K562 (cell line): ENCODE data around the gene MYOG. TPM values are rescaled to one million over a fixed set of nuclear protein-coding genes. Genes with fewer than 3 reads are reported as not detected.

ENCODE experiments used
- ATAC-seq: fragments of 200-7000 bp; cut with Tn5 transposase; 3 replicates; pipeline ENCODE4 v1.9.1; 2020; ENCODE audit warnings: moderate library complexity
- BruUV-seq: library from RNA; stranded (reverse); fragments of 400-500 nt; replicated peaks from 2 replicates; lab custom pipeline; 2021; lab: Mats Ljungman, UMichigan
- CTCF ChIA-PET: fragments of 300-600 bp; formaldehyde crosslinking; extraction: SDS; loops from one replicate; lab custom pipeline; 2021; ENCODE audit warnings: low intra/inter-chr PET ratio; lab: Yijun Ruan, JAX
- POLR2A ChIA-PET: fragments of 300-600, 350-650 bp; sonication (Branson Sonifier 250); formaldehyde crosslinking; extraction: SDS; loops from one replicate; lab custom pipeline; 2021; ENCODE audit warnings: antibody characterized with exemption, inconsistent platforms; lab: Yijun Ruan, JAX
- DNase-seq, 4 experiments: peaks; one replicate each; pipeline versions ENCODE4 v3.0.0 to v3.0.0-alpha.2; 2011 to 2018; ENCODE audit warnings: low spot score in 3 of 4, mixed read lengths in 3 of 4; ENCODE audit errors: extremely low read depth in 1 of 4
- FAIRE-seq: peaks from 2 replicates; lab custom pipeline; 2011; peaks lifted over from hg19 to GRCh38; lab: Jason Lieb, UNC
- H2AFZ ChIP-seq: 2 replicates; pipeline ENCODE4 v1.6.0; 2011; ENCODE audit warnings: low read depth, low read length, control low read depth, inconsistent platforms
- H3K27ac ChIP-seq: fragments of 200-600 bp; 3 replicates; pipeline ENCODE4 v1.8.0; 2011; ENCODE audit warnings: low read depth, mild to moderate bottlenecking, control low read depth, inconsistent platforms, low read length, moderate library complexity, mixed read lengths; ENCODE audit errors: extremely low read depth
- H3K27me3 ChIP-seq, 2 experiments: fragments of 300-600 bp in 1 of 2; 2 replicates in 1 of 2; 3 replicates in 1 of 2; pipeline versions ENCODE4 v1.6.0 to v1.8.0; 2011; ENCODE audit warnings: inconsistent platforms in 2 of 2, low read length in 2 of 2, mild to moderate bottlenecking in 1 of 2, mixed read lengths in 1 of 2, moderate library complexity in 1 of 2; ENCODE audit not compliant: control insufficient read depth in 2 of 2, insufficient read depth in 2 of 2
- H3K36me3 ChIP-seq: fragments of 300-600 bp; 3 replicates; pipeline ENCODE4 v1.8.0; 2011; ENCODE audit warnings: mild to moderate bottlenecking, low read length, inconsistent platforms; ENCODE audit not compliant: control insufficient read depth, insufficient read depth
- H3K4me1 ChIP-seq, 2 experiments: fragments of 200-600 bp in 1 of 2; replicated peaks in 1 of 2; 2 replicates in 1 of 2; 3 replicates in 1 of 2; pipeline versions ENCODE4 v1.5.1 to v1.8.0; 2011; ENCODE audit warnings: inconsistent platforms in 2 of 2, low read length in 2 of 2, mild to moderate bottlenecking in 1 of 2, mixed read lengths in 1 of 2, moderate library complexity in 1 of 2; ENCODE audit not compliant: control insufficient read depth in 2 of 2, insufficient read depth in 2 of 2
- H3K4me2 ChIP-seq: 2 replicates; pipeline ENCODE4 v1.6.1; 2011; ENCODE audit warnings: low read length, control low read depth, inconsistent platforms, mixed read lengths; ENCODE audit not compliant: insufficient read depth
- H3K4me3 ChIP-seq: fragments of 200-600 bp; sonication (generic), shearing (Covaris generic); 2 replicates; pipeline ENCODE4 v1.5.1; 2016; ENCODE audit warnings: control low read depth, inconsistent platforms
- H3K79me2 ChIP-seq: fragments of 200-600 bp; 3 replicates; pipeline ENCODE4 v1.8.0; 2011; ENCODE audit warnings: low read length, inconsistent platforms; ENCODE audit not compliant: control insufficient read depth, insufficient read depth
- H3K9ac ChIP-seq, 2 experiments: 2 replicates each; pipeline versions ENCODE4 v1.6.0 to v1.6.1; 2011; ENCODE audit warnings: low read depth in 2 of 2, low read length in 2 of 2, control low read depth in 1 of 2, inconsistent platforms in 1 of 2, mild to moderate bottlenecking in 1 of 2, mixed read lengths in 1 of 2; ENCODE audit not compliant: insufficient read depth in 1 of 2
- H3K9me1 ChIP-seq: one replicate; pipeline ENCODE4 v1.6.0; 2011; ENCODE audit warnings: inconsistent platforms, mild to moderate bottlenecking, low read length, moderate library complexity; ENCODE audit not compliant: control insufficient read depth, insufficient read depth
- H3K9me3 ChIP-seq: replicated peaks from 2 replicates; pipeline ENCODE4 v1.5.1; 2011; ENCODE audit warnings: low read depth, low read length, inconsistent platforms; ENCODE audit not compliant: control insufficient read depth, insufficient read depth
- H4K20me1 ChIP-seq: replicated peaks from 2 replicates; pipeline ENCODE4 v1.6.1; 2011; ENCODE audit warnings: low read length, inconsistent platforms, mixed read lengths; ENCODE audit not compliant: control insufficient read depth, insufficient read depth
- CCAR2 ChIP-seq: fragments of 200-400 bp; formaldehyde crosslinking; IDR thresholded peaks from 2 replicates; pipeline ENCODE4 v1.6.1; 2017; ENCODE audit warnings: mild to moderate bottlenecking, low read depth, low read length
- CEBPG ChIP-seq, 3 experiments: fragments of 200-800 bp in 1 of 3; sonication (Bioruptor generic) in 1 of 3; sonication (generic) in 1 of 3; formaldehyde crosslinking in 1 of 3; IDR thresholded peaks in 2 of 3; conservative IDR thresholded peaks in 1 of 3; 2 replicates each; pipeline versions ENCODE4 v1.6.1 to v1.8.0; 2016 to 2022; ENCODE audit warnings: missing compliant biosample characterization in 2 of 3, missing genetic modification characterization in 2 of 3, mild to moderate bottlenecking in 1 of 3, missing genetic modification reagents in 1 of 3
- DNMT1 ChIP-seq: fragments of 450-650 bp; IDR thresholded peaks from 2 replicates; pipeline ENCODE4 v1.6.1; 2016; ENCODE audit warnings: antibody characterized with exemption, mild to moderate bottlenecking
- ESRRA ChIP-seq: fragments of 450-650 bp; IDR thresholded peaks from 2 replicates; pipeline ENCODE4 v1.6.1; 2014; ENCODE audit warnings: low read depth, mild to moderate bottlenecking, moderate library complexity, borderline replicate concordance
- GTF3C2 ChIP-seq: IDR thresholded peaks from 3 replicates; pipeline ENCODE4 v1.6.1; 2011; ENCODE audit warnings: borderline replicate concordance, mild to moderate bottlenecking, moderate library complexity; ENCODE audit not compliant: insufficient read length; ENCODE audit errors: extremely low read depth
- NFE2 ChIP-seq: IDR thresholded peaks from 2 replicates; pipeline ENCODE4 v1.6.1; 2014; ENCODE audit warnings: antibody characterized with exemption, low read depth
- RFX1 ChIP-seq: fragments of 450-650 bp; IDR thresholded peaks from 2 replicates; pipeline ENCODE4 v1.6.1; 2016; ENCODE audit warnings: mild to moderate bottlenecking, moderate library complexity
- WGBS: fragments of 100-300 bp; shearing (Covaris generic); methylation state at CpG from one replicate; pipeline ENCODE4 v1.1.6; 2016; ENCODE audit warnings: low coverage, mixed read lengths; ENCODE audit not compliant: insufficient coverage; ENCODE audit errors: missing lambda C conversion rate; 5-methylcytosine and 5-hydroxymethylcytosine counted together
- in situ Hi-C: fragments of 300-500 bp; cut with MboI; formaldehyde crosslinking; loops from 4 replicates; pipeline ENCODE4 v1.15.0; 2018; ENCODE audit warnings: inconsistent platforms, mixed read lengths
- intact Hi-C: fragments of 100-400 bp; cut with micrococcal nuclease; formaldehyde crosslinking; loops from 2 replicates; pipeline ENCODE4 v1.14.2; 2022
- polyA plus RNA-seq, 8 experiments: library from polyadenylated mRNA; depleted of rRNA in 4 of 8; stranded (reverse) in 5 of 8; unstranded in 3 of 8; fragments of >200 nt; fragmentation: Nextera tagmentation in 2 of 8; fragmentation: Illumina TruSeq in 1 of 8; extraction: Ambion mirVana in 2 of 8; extraction: Trizol in 1 of 8; gene quantifications; 2 replicates each; pipeline versions ENCODE4 v1.2.1 to v1.2.3, GENCODE V29; 2011 to 2014; ENCODE audit warnings: inconsistent platforms in 1 of 8, missing spikeins in 1 of 8
- total RNA-seq, 7 experiments: library from RNA; depleted of rRNA in 6 of 7; stranded (reverse); fragments of >200 nt in 6 of 7; fragmentation: Illumina TruSeq in 2 of 7; extraction: Trizol in 2 of 7; gene quantifications; 2 replicates each; pipeline versions ENCODE4 v1.2.1 to v1.2.3, GENCODE V29; 2011 to 2021; ENCODE audit warnings: low replicate concordance in 1 of 7

The MYOG gene
- total and polyA plus RNA-seq, 9 of the 15 experiments (the other 6 are each of a cell fraction or from before 2014, with no cell fraction given), result not detected

- no peak overlapping the region for H2AFZ ChIP-seq
- no peak for FAIRE-seq
- TF ChIP-seq DNMT1 (no peak), RFX1 (peak; percentile 24), CEBPG (CRISPR knock-in tag; IDR thresholded peaks at IDR 0.05) (no peak), CEBPG (tag; conservative IDR thresholded peaks at IDR 0.05 in 1 of 2, IDR thresholded peaks at IDR 0.05 in 1 of 2) (peak; percentile 30 to 49; a peak in 1 of 4 replicates)
- TF ChIP-seq, all 486 proteins: peak for 2
- H3K9me1 ChIP-seq, result peaks cover 3% of the 10 kb centered on the region
- no peak for ATAC-seq
- no peak overlapping the region for H3K4me3 ChIP-seq
- WGBS, result 0% methylated on average over 2 of the region's 2 CpGs
- in situ Hi-C loops (no loop called here), intact Hi-C loops (no loop called here)
- no peak overlapping the region for H3K4me2 ChIP-seq
- POLR2A ChIA-PET, result interaction anchor here (0.9 kb wide), 1 partner anchor 30 kb away, joined by 3 read pairs; no protein-coding TSS in a partner anchor
- no peaks in the 10 kb centered on the region for H3K79me2 ChIP-seq
- H3K27me3 ChIP-seq, result peaks cover 14 to 21% of the 10 kb centered on the region in 2 experiments; a peak in 4 of 5 replicates
- H3K27ac ChIP-seq, result no peak overlapping the region
- H4K20me1 ChIP-seq, result no peaks in the 10 kb centered on the region; the same call in 1 of the 2 replicates
- no peak overlapping the region for H3K9ac ChIP-seq
- BruUV-seq, result no TSS peak
- H3K4me1 ChIP-seq, result peaks cover 0 to under 1% of the 10 kb centered on the region in 2 experiments; a peak in 1 of 5 replicates
- no peaks in the 10 kb centered on the region for H3K9me3 ChIP-seq
- DNase-seq, result no peak
- CTCF ChIA-PET, result no interaction called here
- no peaks in the 10 kb centered on the region for H3K36me3 ChIP-seq
Measured at GRCh38 chr1:203112475-203112874, 26.7 kb upstream of the MYOG start.

GRCh38 chr1:203104789-203105390, 19.1 kb upstream of the MYOG start:
- intact Hi-C loops, result no loop called here
- ChIA-PET CTCF (no interaction called here), POLR2A (no interaction called here)
- H3K4me2 ChIP-seq, result no peak overlapping the region
- no peak for ATAC-seq
- no peak overlapping the region for H2AFZ ChIP-seq
- H3K9ac ChIP-seq, result no peak overlapping the region
- no peaks in the 10 kb centered on the region for H3K79me2 ChIP-seq
- in situ Hi-C loops, result no loop called here
- H3K4me1 ChIP-seq, result no peaks in the 10 kb centered on the region
- no peaks in the 10 kb centered on the region for H3K9me3 ChIP-seq
- H4K20me1 ChIP-seq, result no peaks in the 10 kb centered on the region
- H3K27me3 ChIP-seq, result peaks cover 7 to 20% of the 10 kb centered on the region in 2 experiments; a peak in 4 of 5 replicates
- H3K9me1 ChIP-seq, result no peaks in the 10 kb centered on the region
- no peak for FAIRE-seq
- no peaks in the 10 kb centered on the region for H3K36me3 ChIP-seq
- H3K27ac ChIP-seq, result no peak overlapping the region
- no peak overlapping the region for H3K4me3 ChIP-seq
- BruUV-seq, result no TSS peak
- DNase-seq, result no peak
- TF ChIP-seq ESRRA, result no peak
- TF ChIP-seq CCAR2, result no peak
- TF ChIP-seq NFE2, result peak; percentile 72
- no peak for TF ChIP-seq GTF3C2
